Measurements from ENCODE around the gene PTPN5.
"Not testable (repeated sequence)": the region's sequence is repeated elsewhere in the genome, so short reads cannot be mapped to it uniquely, and the experiment has no call there.

PTPN5 gene
- total RNA-seq, result 0 reads per million in 3 donors

DNA sequence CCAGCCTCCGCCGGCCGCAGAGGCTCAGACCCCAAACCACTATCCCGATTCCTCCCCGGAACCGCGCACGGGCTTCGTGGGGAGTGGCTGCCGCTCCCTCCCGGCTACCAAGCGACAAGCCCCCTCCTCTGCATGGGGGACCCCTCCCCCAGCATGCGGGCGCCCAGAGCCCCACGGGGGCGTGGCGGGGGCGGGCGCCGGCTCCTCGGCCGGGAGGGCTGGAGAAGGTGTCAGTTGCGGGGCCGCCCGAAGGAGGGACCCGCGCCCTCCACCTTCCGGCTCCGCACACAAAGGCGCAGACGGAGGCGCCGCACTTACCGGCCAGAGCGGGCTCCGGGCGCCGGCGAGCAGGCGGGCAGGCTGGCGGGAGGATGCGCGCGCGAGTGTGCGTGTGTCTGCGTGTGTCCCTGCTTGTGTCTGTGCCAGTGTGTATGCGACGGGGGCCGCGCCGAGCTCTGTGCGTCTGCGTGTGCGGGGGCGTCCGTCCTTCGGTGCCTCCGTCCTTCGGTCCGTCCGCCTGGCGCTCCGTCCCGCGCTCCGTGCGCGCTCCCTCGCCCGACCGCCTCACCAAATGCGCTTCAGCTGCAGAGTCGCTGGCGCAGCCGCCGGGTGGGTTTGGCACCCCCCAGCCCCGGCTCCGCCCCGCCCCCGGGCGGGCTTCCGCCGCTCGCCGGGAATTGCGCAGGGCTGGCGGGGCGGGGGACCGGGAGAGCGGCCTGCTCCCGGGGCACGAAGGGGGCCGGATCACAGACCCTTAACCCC is at the start of gene PTPN5:
Gene PTPN5, minus strand, starts transcription at position 592 of the 762 bp plus-strand sequence. CDS start 19,840 bp downstream, outside the sequence.
- DNase-seq, result no peak
- peaks cover 5% of the 10 kb centered on the region for H3K27me3 ChIP-seq (replicated peaks; ENCODE audit: control insufficient read depth, insufficient read depth, low read length, poor library complexity, severe bottlenecking)
- H3K36me3 ChIP-seq (ENCODE audit: control insufficient read depth, insufficient read depth, low read length), result no peaks in the 10 kb centered on the region
- H3K27ac ChIP-seq (ENCODE audit: insufficient read depth, low read length, poor library complexity, severe bottlenecking), result no peak within 1 kb of the TSS
- no peaks in the 10 kb centered on the region for H3K9me3 ChIP-seq (ENCODE audit: control insufficient read depth, low read length)
- peaks cover 5% of the 10 kb centered on the region for H3K4me1 ChIP-seq (ENCODE audit: control insufficient read depth, insufficient read depth, low read length, poor library complexity, severe bottlenecking)
- no peak within 1 kb of the TSS for H3K4me3 ChIP-seq (ENCODE audit: insufficient read depth, low read depth, low read length, poor library complexity, severe bottlenecking)

GRCh38 chr11:18836417-18836816 is 44.8 kb upstream of the PTPN5 start:
- no peaks in the 10 kb centered on the region for H3K4me1 ChIP-seq (ENCODE audit: control insufficient read depth, insufficient read depth, low read length, poor library complexity, severe bottlenecking)
- no peak overlapping the region for H3K27ac ChIP-seq (ENCODE audit: insufficient read depth, low read length, poor library complexity, severe bottlenecking)
- H3K4me3 ChIP-seq (ENCODE audit: insufficient read depth, low read depth, low read length, poor library complexity, severe bottlenecking), result no peak overlapping the region
- no peaks in the 10 kb centered on the region for H3K9me3 ChIP-seq (ENCODE audit: control insufficient read depth, low read length)
- peaks cover 4% of the 10 kb centered on the region for H3K27me3 ChIP-seq (replicated peaks; ENCODE audit: control insufficient read depth, insufficient read depth, low read length, poor library complexity, severe bottlenecking)
- no peaks in the 10 kb centered on the region for H3K36me3 ChIP-seq (ENCODE audit: control insufficient read depth, insufficient read depth, low read length)
- no peak for DNase-seq

DNA sequence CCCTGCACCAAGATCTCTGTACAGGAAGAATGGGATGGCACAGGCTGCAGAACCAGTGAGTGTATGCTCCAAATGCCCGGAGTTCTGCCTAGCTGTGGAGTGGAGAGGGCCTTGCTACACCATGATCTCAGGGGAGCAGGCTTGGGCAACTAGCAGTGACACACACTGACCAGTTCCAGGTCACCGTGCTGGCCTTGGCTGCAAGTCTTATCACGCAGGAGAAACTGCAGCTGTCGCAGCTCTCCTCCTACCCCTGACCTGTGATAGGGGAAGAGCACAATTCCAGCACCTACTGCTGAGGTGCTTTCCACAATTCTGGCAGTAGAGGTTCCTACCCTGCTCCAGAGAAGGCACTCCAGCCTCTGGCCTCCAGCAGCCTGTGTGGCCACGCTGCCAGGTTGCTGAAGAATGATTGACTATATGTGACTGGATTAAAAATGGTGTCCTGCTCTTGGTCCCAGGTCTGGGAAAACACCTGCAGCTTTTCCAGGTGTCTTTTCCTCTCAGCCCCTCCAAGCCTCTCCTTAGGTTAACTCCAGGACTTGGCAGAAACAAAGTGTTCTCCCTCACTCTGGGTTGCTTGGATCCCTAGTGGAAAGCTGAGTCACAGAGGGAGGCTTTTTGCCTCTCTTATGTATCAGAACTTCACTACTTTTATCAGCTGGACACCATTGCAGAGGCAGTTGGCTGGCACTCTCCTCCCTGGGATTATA is 43.3 kb upstream of the PTPN5 start:
- Histone ChIP-seq H3K4me3 (ENCODE audit: insufficient read depth, low read depth, low read length, poor library complexity, severe bottlenecking) (no peak overlapping the region), H3K9me3 (ENCODE audit: control insufficient read depth, low read length) (no peaks in the 10 kb centered on the region), H3K27me3 (replicated peaks; ENCODE audit: control insufficient read depth, insufficient read depth, low read length, poor library complexity, severe bottlenecking) (peaks cover 4% of the 10 kb centered on the region), H3K36me3 (ENCODE audit: control insufficient read depth, insufficient read depth, low read length) (no peaks in the 10 kb centered on the region), H3K4me1 (ENCODE audit: control insufficient read depth, insufficient read depth, low read length, poor library complexity, severe bottlenecking) (no peaks in the 10 kb centered on the region), H3K27ac (ENCODE audit: insufficient read depth, low read length, poor library complexity, severe bottlenecking) (no peak overlapping the region)
- no peak for DNase-seq

GRCh38 chr11:18820160-18820559 is 28.6 kb upstream of the PTPN5 start:
- not testable (repeated sequence) for H3K27ac ChIP-seq (ENCODE audit: insufficient read depth, low read length, poor library complexity, severe bottlenecking); H3K4me3 ChIP-seq (ENCODE audit: insufficient read depth, low read depth, low read length, poor library complexity, severe bottlenecking); H3K9me3 ChIP-seq (ENCODE audit: control insufficient read depth, low read length); H3K36me3 ChIP-seq (ENCODE audit: control insufficient read depth, insufficient read depth, low read length); H3K27me3 ChIP-seq (replicated peaks; ENCODE audit: control insufficient read depth, insufficient read depth, low read length, poor library complexity, severe bottlenecking); H3K4me1 ChIP-seq (ENCODE audit: control insufficient read depth, insufficient read depth, low read length, poor library complexity, severe bottlenecking); DNase-seq

DNA sequence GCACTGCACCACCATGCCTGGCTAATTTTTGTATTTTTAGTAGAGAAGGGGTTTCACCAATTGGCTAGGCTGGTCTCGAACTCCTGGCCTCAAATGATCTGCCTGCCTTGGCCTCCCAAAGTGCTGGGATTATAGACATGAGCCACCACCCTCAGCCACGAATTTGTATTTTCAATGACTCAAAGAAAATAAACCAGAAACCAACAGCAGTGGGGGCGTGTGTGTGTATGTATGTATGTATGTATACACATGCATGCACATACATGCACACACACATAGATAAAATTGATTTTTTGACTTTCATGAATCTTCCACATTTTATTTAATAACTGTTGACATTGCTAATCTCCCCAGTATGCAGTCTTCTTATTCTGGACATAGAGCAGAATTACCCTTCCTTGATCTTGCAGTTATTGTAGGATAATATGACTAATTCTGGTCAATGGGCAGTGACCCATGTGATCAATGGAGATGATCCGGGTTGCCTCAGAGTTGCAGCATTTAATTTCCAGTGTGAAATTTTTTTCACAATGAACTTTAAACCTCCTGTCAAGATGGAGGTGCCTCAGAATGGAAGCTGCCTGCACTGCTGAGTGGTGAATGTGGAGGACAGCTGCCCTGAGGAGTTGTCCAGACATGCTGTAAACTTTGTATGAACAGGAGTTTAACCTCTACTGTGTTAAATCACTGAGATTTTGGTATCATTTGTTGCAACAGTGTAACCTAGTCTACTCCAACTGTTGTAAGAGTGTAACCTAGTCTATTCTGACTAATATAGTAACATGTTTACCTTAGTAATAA is 12.8 kb upstream of the PTPN5 start:
- no peaks in the 10 kb centered on the region for H3K9me3 ChIP-seq (ENCODE audit: control insufficient read depth, low read length)
- no peaks in the 10 kb centered on the region for H3K4me1 ChIP-seq (ENCODE audit: control insufficient read depth, insufficient read depth, low read length, poor library complexity, severe bottlenecking)
- no peak for DNase-seq
- no peaks in the 10 kb centered on the region for H3K36me3 ChIP-seq (ENCODE audit: control insufficient read depth, insufficient read depth, low read length)
- H3K4me3 ChIP-seq (ENCODE audit: insufficient read depth, low read depth, low read length, poor library complexity, severe bottlenecking), result no peak overlapping the region
- no peaks in the 10 kb centered on the region for H3K27me3 ChIP-seq (replicated peaks; ENCODE audit: control insufficient read depth, insufficient read depth, low read length, poor library complexity, severe bottlenecking)
- H3K27ac ChIP-seq (ENCODE audit: insufficient read depth, low read length, poor library complexity, severe bottlenecking), result no peak overlapping the region

DNA sequence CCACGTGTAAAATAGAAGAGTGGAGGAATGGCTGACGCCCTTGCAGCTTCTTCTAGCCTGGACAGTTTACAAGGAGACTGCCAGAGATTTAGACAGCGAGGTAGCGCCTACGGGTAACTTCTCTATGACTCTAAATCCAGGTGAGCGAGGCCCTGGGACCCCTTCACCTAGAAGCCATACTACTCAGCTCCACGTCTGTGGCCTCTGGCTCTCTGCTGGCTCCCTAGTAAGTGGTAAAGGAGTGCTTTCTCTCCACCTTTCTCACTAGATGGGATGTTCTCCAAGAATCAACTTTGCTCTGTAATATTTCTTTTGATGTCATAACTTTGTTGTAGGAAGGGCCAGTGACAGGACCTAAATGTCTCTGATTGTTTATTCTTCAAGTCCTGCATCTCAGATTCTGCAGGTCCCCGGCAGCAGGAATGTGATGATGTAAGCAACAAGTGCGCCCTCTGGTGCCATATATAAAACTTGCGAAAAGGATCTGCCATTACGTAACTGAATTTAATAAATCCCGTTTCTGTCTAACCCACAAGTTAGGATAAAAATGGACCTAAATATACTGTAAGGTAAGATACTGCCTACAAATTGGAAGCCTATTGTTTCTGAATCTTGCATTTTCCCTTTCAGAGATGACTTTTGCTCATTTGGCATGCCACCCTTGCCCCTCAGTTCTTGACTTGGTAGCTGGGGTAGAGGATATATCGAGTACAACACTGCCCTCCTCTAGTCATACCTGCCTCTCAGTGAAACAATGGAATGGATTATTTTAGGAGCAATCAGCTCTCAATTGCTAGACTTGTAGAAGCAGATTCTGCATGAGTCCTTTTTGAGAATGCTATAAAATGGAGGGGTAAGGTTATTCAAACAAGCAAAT is 11.0 kb upstream of the PTPN5 start:
- peak in 1 of 3 donors; percentile 25 for DNase-seq
- Histone ChIP-seq H3K27me3 (replicated peaks; ENCODE audit: control insufficient read depth, insufficient read depth, low read length, poor library complexity, severe bottlenecking) (no peaks in the 10 kb centered on the region), H3K9me3 (ENCODE audit: control insufficient read depth, low read length) (no peaks in the 10 kb centered on the region), H3K4me1 (ENCODE audit: control insufficient read depth, insufficient read depth, low read length, poor library complexity, severe bottlenecking) (no peaks in the 10 kb centered on the region), H3K36me3 (ENCODE audit: control insufficient read depth, insufficient read depth, low read length) (no peaks in the 10 kb centered on the region), H3K27ac (ENCODE audit: insufficient read depth, low read length, poor library complexity, severe bottlenecking) (no peak overlapping the region), H3K4me3 (ENCODE audit: insufficient read depth, low read depth, low read length, poor library complexity, severe bottlenecking) (no peak overlapping the region)

GRCh38 chr11:18798799-18799469 is 7.3 kb upstream of the PTPN5 start:
- DNase-seq, result no peak
- no peaks in the 10 kb centered on the region for H3K27me3 ChIP-seq (replicated peaks; ENCODE audit: control insufficient read depth, insufficient read depth, low read length, poor library complexity, severe bottlenecking)
- no peaks in the 10 kb centered on the region for H3K36me3 ChIP-seq (ENCODE audit: control insufficient read depth, insufficient read depth, low read length)
- no peaks in the 10 kb centered on the region for H3K4me1 ChIP-seq (ENCODE audit: control insufficient read depth, insufficient read depth, low read length, poor library complexity, severe bottlenecking)
- no peak overlapping the region for H3K4me3 ChIP-seq (ENCODE audit: insufficient read depth, low read depth, low read length, poor library complexity, severe bottlenecking)
- no peak overlapping the region for H3K27ac ChIP-seq (ENCODE audit: insufficient read depth, low read length, poor library complexity, severe bottlenecking)
- H3K9me3 ChIP-seq (ENCODE audit: control insufficient read depth, low read length), result no peaks in the 10 kb centered on the region

GRCh38 chr11:18794956-18795355 is 3.4 kb upstream of the PTPN5 start:
- Histone ChIP-seq H3K4me1 (ENCODE audit: control insufficient read depth, insufficient read depth, low read length, poor library complexity, severe bottlenecking) (peaks cover 5% of the 10 kb centered on the region), H3K27me3 (replicated peaks; ENCODE audit: control insufficient read depth, insufficient read depth, low read length, poor library complexity, severe bottlenecking) (peaks cover 5% of the 10 kb centered on the region)
- no peak for DNase-seq

GRCh38 chr11:18792827-18793226 is 1.2 kb upstream of the PTPN5 start:
- Histone ChIP-seq H3K4me1 (ENCODE audit: control insufficient read depth, insufficient read depth, low read length, poor library complexity, severe bottlenecking) (peaks cover 5% of the 10 kb centered on the region), H3K27ac (ENCODE audit: insufficient read depth, low read length, poor library complexity, severe bottlenecking) (no peak overlapping the region), H3K36me3 (ENCODE audit: control insufficient read depth, insufficient read depth, low read length) (no peaks in the 10 kb centered on the region), H3K27me3 (replicated peaks; ENCODE audit: control insufficient read depth, insufficient read depth, low read length, poor library complexity, severe bottlenecking) (peaks cover 5% of the 10 kb centered on the region), H3K9me3 (ENCODE audit: control insufficient read depth, low read length) (no peaks in the 10 kb centered on the region), H3K4me3 (ENCODE audit: insufficient read depth, low read depth, low read length, poor library complexity, severe bottlenecking) (no peak overlapping the region)
- DNase-seq, result no peak

More at GRCh38 chr11:18794956-18795355, 3.4 kb upstream of the PTPN5 start:
- Histone ChIP-seq H3K9me3 (ENCODE audit: control insufficient read depth, low read length) (no peaks in the 10 kb centered on the region), H3K4me3 (ENCODE audit: insufficient read depth, low read depth, low read length, poor library complexity, severe bottlenecking) (no peak overlapping the region), H3K27ac (ENCODE audit: insufficient read depth, low read length, poor library complexity, severe bottlenecking) (no peak overlapping the region), H3K36me3 (ENCODE audit: control insufficient read depth, insufficient read depth, low read length) (no peaks in the 10 kb centered on the region)

Data from effector memory CD4-positive, alpha-beta T cell (primary cell).